Measurements from ENCODE around the gene FOXN3. TPM values are rescaled to one million over a fixed set of nuclear protein-coding genes. Genes with fewer than 3 reads are reported as not detected.

Gene FOXN3
- total RNA-seq, 1 donor from 2014 or later: 106 TPM

GRCh38 chr14:89179891-89180404 is 237.1 kb downstream of the FOXN3 start:
- H3K4me1 Mint-ChIP-seq: peaks cover 20% of the 10 kb centered on the region
- ChIA-PET POLR2A (interaction anchor here (1.1 kb wide), 1 partner anchor 236 kb away, joined by 3 read pairs; no protein-coding TSS in a partner anchor), CTCF (interaction anchor here (1.4 kb wide), 1 partner anchor 587 kb away, joined by 3 read pairs; no protein-coding TSS in a partner anchor)
- ATAC-seq (ENCODE audit: low read depth) (no peak), DNase-seq (no peak)
- H3K27ac Mint-ChIP-seq: no peak overlapping the region
- TF ChIP-seq CTCF (IDR thresholded peaks at IDR 0.05): no peak
- H3K36me3 Mint-ChIP-seq (ENCODE audit: low read depth): peaks cover 44% of the 10 kb centered on the region
- no peak overlapping the region for H3K4me3 Mint-ChIP-seq
- H3K27me3 Mint-ChIP-seq: no peaks in the 10 kb centered on the region
- no peaks in the 10 kb centered on the region for H3K9me3 Mint-ChIP-seq
- intact Hi-C loops (cut with micrococcal nuclease): loop anchor here (5.0 kb wide), 1 partner anchor 332 kb away; no protein-coding TSS in a partner anchor

DNA sequence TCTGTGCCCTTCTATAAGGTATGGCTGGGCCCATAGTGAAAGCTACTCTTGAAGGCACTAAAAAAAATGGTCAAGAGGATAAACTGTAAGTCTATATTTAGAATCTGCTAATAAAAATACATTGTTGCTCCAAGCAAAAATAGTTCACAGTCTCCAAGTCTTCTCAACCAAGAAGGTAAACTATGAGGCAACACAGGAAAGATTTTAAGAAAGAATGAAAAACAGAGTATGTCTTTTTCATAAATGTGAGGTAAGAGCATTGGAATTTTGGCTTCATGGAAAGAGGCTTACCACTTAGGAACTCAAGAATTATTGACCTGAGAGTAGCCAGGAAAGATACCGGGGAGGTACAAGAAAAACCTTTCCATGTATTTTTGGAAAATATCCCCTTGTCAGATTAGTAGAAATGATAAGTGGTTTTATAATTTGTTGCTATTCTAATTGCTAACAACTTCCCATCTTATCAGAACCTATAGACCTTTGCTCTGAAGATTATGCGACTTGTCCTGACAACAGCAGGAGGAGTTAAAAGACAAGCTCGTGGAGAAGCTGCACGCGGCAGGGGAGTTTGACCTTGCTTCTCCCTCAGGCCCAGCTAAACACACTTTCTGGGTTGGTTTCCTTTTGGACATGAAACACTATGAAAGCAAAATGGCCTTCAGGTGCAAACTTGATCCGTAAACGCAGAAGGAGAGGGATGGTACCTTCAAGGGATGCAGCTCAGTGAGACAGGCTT is 238.1 kb downstream of the FOXN3 start:
- DNase-seq (no peak), ATAC-seq (ENCODE audit: low read depth) (no peak)
- Mint-ChIP-seq H3K27me3 (no peaks in the 10 kb centered on the region), H3K36me3 (ENCODE audit: low read depth) (peaks cover 48% of the 10 kb centered on the region), H3K27ac (peak overlapping the region; percentile 31), H3K9me3 (no peaks in the 10 kb centered on the region), H3K4me3 (no peak overlapping the region), H3K4me1 (peaks cover 19% of the 10 kb centered on the region)
- POLR2A ChIA-PET: interaction anchor here (1.1 kb wide), 1 partner anchor 237 kb away, joined by 3 read pairs; no protein-coding TSS in a partner anchor
- intact Hi-C loops (cut with micrococcal nuclease): loop anchor here (5.0 kb wide), 1 partner anchor 333 kb away; no protein-coding TSS in a partner anchor
- CTCF ChIA-PET: interaction anchor here (1.1 to 1.8 kb wide), 4 partner anchors 8 to 737 kb away, joined by 3 to 7 read pairs (median 4); no protein-coding TSS in a partner anchor
- TF ChIP-seq CTCF (IDR thresholded peaks at IDR 0.05): no peak

DNA sequence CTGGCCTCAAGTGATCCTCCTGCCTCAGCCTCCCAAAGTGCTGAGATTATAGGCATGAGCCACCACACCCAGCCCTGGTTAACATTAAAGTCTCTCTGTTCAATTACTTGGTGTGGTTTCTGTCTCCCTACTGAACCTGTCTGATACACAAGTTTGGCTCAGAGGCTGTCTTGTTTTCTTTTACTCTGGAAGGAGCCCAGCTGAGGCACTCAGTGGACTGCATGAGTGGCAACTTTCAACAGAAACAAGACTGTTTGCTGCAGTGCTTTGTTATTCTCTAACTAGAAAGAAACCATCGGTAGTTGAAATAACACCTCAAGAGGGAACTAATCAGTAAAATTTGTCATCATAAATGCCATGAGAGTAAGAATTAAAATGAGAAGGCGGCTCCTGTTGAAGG is 238.7 kb downstream of the FOXN3 start:
- Mint-ChIP-seq H3K9me3 (no peaks in the 10 kb centered on the region), H3K36me3 (ENCODE audit: low read depth) (peaks cover 46% of the 10 kb centered on the region), H3K4me1 (peaks cover 19% of the 10 kb centered on the region), H3K27ac (peak overlapping the region; percentile 62), H3K27me3 (no peaks in the 10 kb centered on the region), H3K4me3 (no peak overlapping the region)
- TF ChIP-seq CTCF (IDR thresholded peaks at IDR 0.05): no peak
- intact Hi-C loops (cut with micrococcal nuclease): loop anchor here (5.0 kb wide), 1 partner anchor 334 kb away; no protein-coding TSS in a partner anchor
- ChIA-PET CTCF (interaction anchor here (0.7 to 2.8 kb wide), 17 partner anchors 9 to 738 kb away, joined by 3 to 19 read pairs (median 5); no protein-coding TSS in a partner anchor), POLR2A (interaction anchor here (0.7 to 1.5 kb wide), 7 partner anchors 125 to 627 kb away, joined by 3 to 5 read pairs (median 4); no protein-coding TSS in a partner anchor)
- ATAC-seq (ENCODE audit: low read depth): no peak
- no peak for DNase-seq

DNA sequence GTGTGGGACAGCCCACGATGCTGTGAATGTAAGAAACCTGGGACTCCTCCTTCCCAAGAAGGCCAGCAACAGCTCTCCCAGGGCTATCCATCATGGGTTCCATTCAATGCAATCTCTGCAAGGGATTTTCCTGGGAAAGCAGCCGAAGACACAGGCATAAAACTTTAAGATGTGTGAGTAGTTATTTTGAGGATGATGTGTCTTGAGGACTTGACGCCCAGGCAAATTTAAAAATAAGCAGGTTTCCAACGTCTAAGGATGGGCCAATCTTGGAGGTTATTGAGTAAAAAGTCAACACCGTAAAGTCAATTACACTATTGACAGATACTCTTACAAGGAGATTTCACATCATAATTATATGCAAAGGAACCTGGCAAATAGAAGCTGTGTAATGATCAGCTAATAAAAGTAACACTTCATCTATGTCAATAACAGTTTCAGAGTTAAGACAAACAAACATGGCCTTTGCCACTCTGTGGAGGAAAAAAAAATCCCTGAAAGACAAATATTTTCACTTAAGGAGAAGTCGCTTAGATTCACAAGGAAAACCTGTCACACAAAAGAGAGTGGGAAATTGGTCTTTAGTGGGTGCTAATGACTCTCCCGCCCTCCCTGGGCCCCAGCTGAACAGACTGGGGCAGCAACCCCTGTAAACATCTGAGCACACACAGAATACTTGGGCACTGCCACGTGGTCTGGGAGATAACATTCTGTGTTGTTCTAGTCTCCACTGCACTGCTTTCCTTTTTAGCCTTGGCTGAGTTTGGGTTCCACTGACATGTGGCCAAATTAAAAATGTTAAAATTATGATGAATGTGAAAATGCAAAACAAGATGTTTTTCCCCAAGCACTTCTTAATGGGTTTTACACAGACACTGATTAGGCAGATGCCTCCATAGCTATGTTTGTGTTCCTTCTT is 240.9 kb downstream of the FOXN3 start:
- TF ChIP-seq CTCF (IDR thresholded peaks at IDR 0.05): no peak
- intact Hi-C loops (cut with micrococcal nuclease): loop anchor here (2.0 to 5.0 kb wide), 3 partner anchors 129 to 545 kb away; no protein-coding TSS in a partner anchor
- Mint-ChIP-seq H3K4me1 (peaks cover 19% of the 10 kb centered on the region), H3K9me3 (no peaks in the 10 kb centered on the region), H3K27me3 (no peaks in the 10 kb centered on the region), H3K4me3 (no peak overlapping the region), H3K27ac (no peak overlapping the region), H3K36me3 (ENCODE audit: low read depth) (peaks cover 41% of the 10 kb centered on the region)
- DNase-seq: no peak
- ChIA-PET CTCF (interaction anchor here (0.7 to 2.8 kb wide), 10 partner anchors 11 to 592 kb away, joined by 3 to 19 read pairs (median 11); no protein-coding TSS in a partner anchor), POLR2A (interaction anchor here (1.0 to 1.7 kb wide), 4 partner anchors 11 to 129 kb away, joined by 3 to 5 read pairs (median 3); no protein-coding TSS in a partner anchor)
- ATAC-seq (ENCODE audit: low read depth): no peak

Measured in activated B cell treated with CpG ODN at 0.5 μM for 24 hours (primary cell).